Lung (tissue), 12 donors: ENCODE data around the gene STUB1. TPM values are rescaled to one million over a fixed set of nuclear protein-coding genes. Genes with fewer than 3 reads are reported as not detected.

Experiments
- ATAC-seq: fragments of 200-7000 bp; cut with Tn5 transposase; one replicate; pipeline ENCODE4 v1.9.1; 2020; ENCODE audit warnings: moderate number of reproducible peaks; ENCODE audit not compliant: insufficient read depth, low FRiP score
- DNase-seq, 3 donors: peaks; one replicate each; pipeline ENCODE4 v3.0.0-alpha.2; 2013 to 2017
- H3K27ac ChIP-seq, 2 donors: one replicate each; pipeline ENCODE4 v1.5.1; 2013; ENCODE audit warnings: mild to moderate bottlenecking in 2 of 2, moderate library complexity in 2 of 2, control low read depth in 1 of 2, inconsistent platforms in 1 of 2, low read depth in 1 of 2, low read length in 1 of 2
- H3K27me3 ChIP-seq, 3 donors: one replicate each; pipeline ENCODE4 v1.5.1; 2013; ENCODE audit warnings: low read length in 2 of 3; ENCODE audit not compliant: control insufficient read depth in 3 of 3, insufficient read depth in 3 of 3
- H3K36me3 ChIP-seq, 4 donors: one replicate each; pipeline ENCODE4 v1.5.1; 2013; ENCODE audit warnings: low read length in 4 of 4, mild to moderate bottlenecking in 1 of 4, moderate library complexity in 1 of 4; ENCODE audit not compliant: control insufficient read depth in 4 of 4, insufficient read depth in 4 of 4
- H3K4me1 ChIP-seq, 5 donors: one replicate each; pipeline ENCODE4 v1.5.1; 2013; ENCODE audit warnings: low read length in 5 of 5, mild to moderate bottlenecking in 2 of 5, moderate library complexity in 1 of 5; ENCODE audit not compliant: control insufficient read depth in 5 of 5, insufficient read depth in 5 of 5
- H3K4me3 ChIP-seq: one replicate; pipeline ENCODE4 v1.5.1; 2013; ENCODE audit warnings: mild to moderate bottlenecking, control low read depth, moderate library complexity
- H3K9ac ChIP-seq, 2 donors: one replicate each; pipeline ENCODE4 v1.5.1; 2013; ENCODE audit warnings: low read length in 2 of 2, control low read depth in 1 of 2; ENCODE audit not compliant: insufficient read depth in 1 of 2
- H3K9me3 ChIP-seq, 4 donors: one replicate each; pipeline ENCODE4 v1.5.1; 2013; ENCODE audit warnings: low read length in 3 of 4, mild to moderate bottlenecking in 1 of 4, moderate library complexity in 1 of 4; ENCODE audit not compliant: control insufficient read depth in 4 of 4, insufficient read depth in 3 of 4
- CTCF ChIP-seq: IDR thresholded peaks from 2 replicates; pipeline ENCODE4 v1.5.1; 2012; ENCODE audit warnings: mild to moderate bottlenecking; ENCODE audit errors: control extremely low read depth, extremely low read depth
- WGBS, 2 donors: extraction: QIAGEN DNeasy Blood & Tissue Kit; methylation state at CpG; one replicate each; pipeline ENCODE4 v1.1.7; 2013; 5-methylcytosine and 5-hydroxymethylcytosine counted together
- polyA plus RNA-seq, 2 donors: library from polyadenylated mRNA; stranded (reverse); fragments of 200-250 nt; gene quantifications; one replicate each; pipeline ENCODE4 v1.2.1, GENCODE V29; 2013
- total RNA-seq, 2 donors: library from RNA; depleted of rRNA in 1 of 2; stranded (reverse); fragments of >200 nt in 1 of 2; gene quantifications; one replicate each; pipeline ENCODE4 v1.2.1, GENCODE V29; 2014 to 2021
- donor health status: control.
- donor health status: control.
- donor health status: Bipolar disorder and iron deficiency.
- donor health status: healthy.
- donor health status: DM: yes; HTN: yes; CAD: no.

STUB1 gene
- total and polyA plus RNA-seq, 4 donors = 58.8 to 131 (median 122) TPM

GRCh38 chr16:722835-723633 is 42.8 kb downstream of the STUB1 start:
- no peak for ATAC-seq
- no peak overlapping the region for H3K27ac ChIP-seq
- H3K27me3 ChIP-seq = peaks cover 0 to 7% (median 4%) of the 10 kb centered on the region in 3 donors
- no peaks in the 10 kb centered on the region for H3K9me3 ChIP-seq
- no peak for DNase-seq
- H3K36me3 ChIP-seq = no peaks in the 10 kb centered on the region
- TF ChIP-seq CTCF = no peak
- H3K9ac ChIP-seq = no peak overlapping the region
- WGBS, 2 donors = 90 to 92% methylated on average over 21 to 24 of the region's 24 CpGs
- peaks cover 0 to 23% (median 5%) of the 10 kb centered on the region in 5 donors for H3K4me1 ChIP-seq
- H3K4me3 ChIP-seq = no peak overlapping the region

GRCh38 chr16:723695-724094 is 43.5 kb downstream of the STUB1 start:
- WGBS, 2 donors = 87 to 89% methylated on average over 9 of the region's 9 CpGs
- Histone ChIP-seq H3K4me3 (no peak overlapping the region), H3K9me3 (no peaks in the 10 kb centered on the region), H3K9ac (no peak overlapping the region), H3K27ac (no peak overlapping the region), H3K27me3 (peaks cover 0 to 7% (median 4%) of the 10 kb centered on the region in 3 donors), H3K36me3 (no peaks in the 10 kb centered on the region), H3K4me1 (peaks cover 0 to 26% (median 5%) of the 10 kb centered on the region in 5 donors)
- ATAC-seq (no peak), DNase-seq (no peak)
- TF ChIP-seq CTCF = no peak

- no peak for DNase-seq
- TF ChIP-seq CTCF = no peak
- Histone ChIP-seq H3K9me3 (no peaks in the 10 kb centered on the region), H3K36me3 (no peaks in the 10 kb centered on the region), H3K4me3 (no peak overlapping the region), H3K27me3 (peaks cover 0 to 7% (median 4%) of the 10 kb centered on the region in 3 donors), H3K27ac (no peak overlapping the region), H3K9ac (no peak overlapping the region), H3K4me1 (peaks cover 0 to 26% (median 5%) of the 10 kb centered on the region in 5 donors)
- ATAC-seq = no peak
- 66 to 84% methylated on average over 29 of the region's 29 CpGs for WGBS, 2 donors
These were observed 44.2 kb downstream of the STUB1 start for GRCh38 chr16:724188-725040.
